Renal cortex interstitium (tissue), 11 donors: ENCODE data around the gene FGF14. TPM values are rescaled to one million over a fixed set of nuclear protein-coding genes. Genes with fewer than 3 reads are reported as not detected.

ENCODE experiments used
- DNase-seq, 11 donors: peaks; one replicate each; pipeline ENCODE4 v3.0.0-alpha.2; 2013; ENCODE audit warnings: low read depth in 9 of 11, low spot score in 4 of 11; ENCODE audit errors: extremely low read depth in 1 of 11
- polyA plus RNA-seq, 3 donors: library from polyadenylated mRNA; unstranded; fragments of 120-200 nt; gene quantifications; one replicate each; pipeline ENCODE4 v1.2.1, GENCODE V29; 2013; ENCODE audit not compliant: insufficient read length in 3 of 3

FGF14 gene
- polyA plus RNA-seq, 3 donors, result 0.56 to 1.1 (median 0.86) TPM

- DNase-seq, result no peak
Observed at GRCh38 chr13:102322211-102322610, 79.6 kb downstream of the FGF14 start.

DNA sequence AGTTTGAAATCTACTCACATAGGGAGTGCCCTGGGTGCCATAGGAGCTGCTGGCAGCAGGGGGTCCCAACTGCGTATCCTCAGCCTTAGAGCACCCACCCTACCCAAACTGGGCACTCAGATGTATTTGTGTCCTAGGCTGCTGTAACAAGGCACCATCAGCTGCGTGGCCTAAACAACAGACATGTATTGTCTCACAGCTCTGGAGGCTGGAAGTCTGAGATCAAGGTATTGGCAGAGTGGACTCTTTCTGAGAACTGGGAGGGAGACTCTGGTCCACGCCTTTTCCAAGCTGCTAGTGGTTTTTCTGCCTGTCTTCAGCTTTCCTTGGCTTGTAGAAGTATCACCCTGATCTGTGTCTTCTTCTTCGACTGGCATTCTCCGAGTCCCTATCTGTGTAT, 83.6 kb downstream of the FGF14 start:
- DNase-seq, result no peak

DNA sequence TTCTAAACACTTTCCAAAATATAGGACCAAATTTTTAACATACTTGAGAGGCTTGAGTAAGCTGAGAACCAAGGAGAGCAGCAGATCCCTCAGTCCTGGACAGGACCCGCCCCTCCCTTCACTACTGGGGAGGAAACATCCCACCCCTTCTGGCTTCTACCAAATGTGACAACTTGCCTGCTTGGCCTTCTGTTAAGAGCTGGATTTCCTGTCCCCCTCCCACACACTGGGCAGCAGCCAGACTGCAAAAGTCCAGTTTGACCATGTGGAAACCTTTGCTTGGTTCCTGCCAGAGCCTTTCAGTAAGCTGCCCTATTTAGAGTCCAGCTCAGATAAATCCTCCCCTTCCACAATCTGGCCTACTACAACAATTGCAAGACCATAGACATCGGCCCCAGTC, 84.3 kb downstream of the FGF14 start:
- peak in 9 of 11 donors; percentile 9 to 48 (median 34) for DNase-seq

DNA sequence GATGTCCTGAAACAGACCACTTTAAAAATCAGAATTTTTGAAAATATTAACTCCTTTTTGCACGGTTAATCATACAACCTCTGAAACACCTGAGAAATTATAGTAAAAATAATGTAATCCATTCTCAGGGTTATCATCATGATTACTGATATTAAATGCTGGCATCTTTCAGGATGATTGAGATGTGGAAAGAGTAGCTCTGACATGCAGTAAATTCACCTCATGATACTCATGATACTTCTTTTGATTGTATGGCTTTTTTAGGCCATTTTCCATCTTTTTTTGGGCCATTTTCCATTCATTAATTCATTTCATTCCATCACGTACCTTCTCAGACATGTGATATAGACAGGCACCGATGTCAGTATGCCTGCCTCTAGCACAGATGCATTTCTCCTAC, 85.1 kb downstream of the FGF14 start:
- no peak for DNase-seq

GRCh38 chr13:102312841-102313240, 89.0 kb downstream of the FGF14 start:
- no peak for DNase-seq

- no peak for DNase-seq
Observed at GRCh38 chr13:102311901-102312300, 89.9 kb downstream of the FGF14 start.

- no peak for DNase-seq
Observed at GRCh38 chr13:102311419-102311796, 90.4 kb downstream of the FGF14 start.

DNA sequence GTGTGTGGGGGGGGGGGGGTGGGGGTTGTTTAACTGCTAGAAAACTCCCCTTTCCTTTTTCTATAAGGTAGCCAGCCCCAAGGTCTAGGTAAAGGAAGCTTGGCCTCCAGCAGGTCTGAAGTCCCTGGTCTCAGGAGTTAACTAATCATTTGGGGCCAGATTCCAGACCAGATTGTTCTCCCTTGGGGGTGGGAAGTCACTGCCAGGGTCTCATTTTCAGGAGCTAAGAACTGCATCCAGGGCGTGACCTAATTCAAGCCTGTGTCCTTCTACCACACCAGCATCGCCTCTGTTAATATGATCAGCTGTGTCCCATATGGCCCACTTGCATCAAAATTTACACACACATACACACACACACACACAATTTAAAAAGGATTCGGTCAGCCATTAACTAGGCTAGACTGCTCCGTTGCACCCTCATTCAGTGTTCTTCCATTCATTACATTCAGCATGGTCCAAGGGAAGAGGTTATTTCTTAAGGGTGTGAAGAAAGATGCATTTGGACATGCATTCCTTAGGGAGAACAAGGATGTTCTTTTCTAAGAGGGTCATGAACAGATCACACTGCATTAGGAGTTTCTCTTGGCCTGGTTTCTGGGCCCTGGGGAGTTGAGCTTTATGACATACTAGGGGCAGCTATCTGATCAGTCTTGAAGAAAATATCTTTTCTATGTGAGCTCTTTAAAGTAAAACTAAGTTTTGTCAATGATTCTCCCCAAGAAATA, 91.0 kb downstream of the FGF14 start:
- no peak for DNase-seq

- DNase-seq, result peak in 1 of 11 donors; percentile 6
Observed at GRCh38 chr13:102309110-102309509, 92.7 kb downstream of the FGF14 start.

GRCh38 chr13:102302534-102302933, 99.3 kb downstream of the FGF14 start:
- no peak for DNase-seq

- DNase-seq, result no peak
Observed at GRCh38 chr13:102300379-102300778, 101.5 kb downstream of the FGF14 start.

GRCh38 chr13:102299366-102299765, 102.5 kb downstream of the FGF14 start:
- DNase-seq, result no peak

DNA sequence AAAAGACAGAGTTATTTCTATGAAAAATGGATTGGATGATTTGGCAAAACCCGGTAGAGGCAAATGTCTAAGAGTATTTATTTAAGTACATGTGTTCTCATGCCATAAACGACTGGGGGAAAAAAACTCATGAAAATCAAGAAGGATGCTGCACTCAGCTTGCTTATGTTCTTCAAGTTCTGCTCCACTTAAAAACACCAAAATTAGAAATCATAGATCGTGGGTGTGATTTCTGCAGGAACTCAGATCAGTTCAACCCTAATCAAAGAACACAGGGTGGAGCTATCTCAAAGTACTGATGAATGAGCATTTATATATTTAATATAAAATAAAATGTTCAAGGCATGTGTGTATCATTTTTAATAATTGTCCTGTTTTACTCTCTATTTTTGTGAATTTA, 103.8 kb downstream of the FGF14 start:
- no peak for DNase-seq

- no peak for DNase-seq
Observed at GRCh38 chr13:102295316-102296048, 106.4 kb downstream of the FGF14 start.

DNA sequence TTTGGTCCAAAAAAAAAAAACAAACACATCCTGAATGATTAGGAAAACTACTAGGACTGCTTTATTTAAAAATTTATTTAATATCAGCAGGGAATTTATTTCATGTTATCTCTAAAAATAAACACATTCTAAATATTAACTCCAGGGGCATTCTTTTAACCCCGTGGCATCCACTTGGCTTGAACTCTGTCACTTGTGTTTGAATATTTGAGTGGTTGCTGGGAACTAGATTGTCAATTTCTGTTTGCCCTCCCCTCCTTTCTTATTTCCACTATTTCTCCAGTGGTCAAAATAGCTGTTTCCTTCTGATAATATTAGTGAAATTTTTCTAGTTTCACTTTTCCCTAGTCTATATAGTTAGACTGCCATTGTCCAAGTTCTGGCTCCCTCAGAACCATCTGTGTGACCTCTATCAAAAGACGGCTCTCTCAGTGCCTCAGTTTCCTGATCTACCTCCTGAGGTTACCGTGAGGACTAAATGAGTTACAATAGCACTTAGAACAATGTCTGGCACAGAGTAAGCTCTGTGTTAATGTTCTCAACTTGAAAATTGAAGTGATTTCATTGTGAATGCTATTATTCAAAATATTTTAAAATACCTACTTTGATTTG, 107.3 kb downstream of the FGF14 start:
- DNase-seq, result no peak

GRCh38 chr13:102293723-102294122, 108.1 kb downstream of the FGF14 start:
- no peak for DNase-seq

GRCh38 chr13:102291587-102292218, 110.1 kb downstream of the FGF14 start:
- DNase-seq, result no peak

DNA sequence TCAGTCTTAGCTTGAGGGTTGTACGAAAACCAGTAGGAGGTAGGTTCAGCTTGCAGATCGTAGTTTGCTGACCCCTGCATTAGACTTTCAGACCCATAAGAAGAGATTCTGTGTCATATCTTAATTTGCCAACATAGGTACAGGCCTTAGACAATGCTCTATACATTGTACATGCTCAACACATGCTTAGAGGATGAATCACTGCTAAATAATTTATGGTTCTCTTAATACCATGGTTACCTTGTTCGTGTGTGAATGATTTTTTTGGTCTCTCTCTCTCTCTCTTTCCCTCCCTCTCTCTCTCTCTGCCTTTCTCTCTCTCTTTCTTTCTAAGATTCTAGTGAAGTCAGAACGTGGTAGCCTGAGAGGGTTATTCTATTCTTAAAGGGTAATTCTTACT, 112.2 kb downstream of the FGF14 start:
- no peak for DNase-seq

GRCh38 chr13:102286326-102286725, 115.5 kb downstream of the FGF14 start:
- no peak for DNase-seq

DNA sequence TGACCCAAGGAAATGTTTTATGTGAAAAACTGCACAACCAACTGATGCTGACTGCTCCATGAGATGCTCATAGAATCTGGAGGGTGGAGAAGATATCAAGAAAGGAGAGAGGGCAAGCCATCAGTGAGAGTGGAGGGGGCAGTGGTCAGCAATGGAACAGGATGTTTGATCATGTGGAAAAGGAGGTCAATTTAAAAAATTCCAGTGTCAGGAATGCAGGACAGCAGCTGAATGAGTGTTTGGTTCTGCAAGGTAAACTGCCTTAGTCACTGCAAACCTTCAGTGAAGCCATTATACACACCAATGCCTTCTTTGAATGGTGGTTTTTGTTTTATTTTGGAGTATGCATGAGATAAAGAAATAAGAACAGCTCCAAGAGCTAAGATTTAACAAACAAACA, 121.5 kb downstream of the FGF14 start:
- DNase-seq, result peak in 1 of 11 donors; percentile 2
